Midbrain (tissue), 1 donor: ENCODE data around the gene ALOXE3.
A peak's percentile ranks its signal among the peaks of the same experiment; 100 is the strongest.
"Not testable (repeated sequence)": the region's sequence is repeated elsewhere in the genome, so short reads cannot be mapped to it uniquely, and the experiment has no call there.

Experiments used
- DNase-seq: peaks from one replicate; lab custom pipeline; 2025; lab: John Stamatoyannopoulos, UW

Gene ALOXE3

DNA sequence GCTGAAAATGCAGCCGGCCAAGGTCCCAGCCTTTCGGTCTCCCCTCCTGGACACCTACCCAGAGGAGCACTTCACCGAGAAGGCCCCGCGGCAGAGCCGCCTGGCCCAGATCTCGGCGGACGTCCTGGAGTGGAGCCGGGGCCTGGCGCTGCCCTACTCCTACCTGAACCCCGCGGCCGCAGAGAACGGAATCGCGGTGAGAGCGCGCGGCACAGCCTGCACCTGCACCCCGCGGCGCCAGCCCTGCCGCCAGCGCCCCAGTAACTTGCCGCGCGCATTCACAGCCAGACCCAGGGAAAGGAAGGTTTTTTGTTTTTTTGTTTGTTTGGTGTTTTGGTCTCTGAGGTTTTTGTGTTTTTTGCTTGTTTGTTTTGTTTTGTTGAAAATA, 46.0 kb downstream of the ALOXE3 start:
- no peak for DNase-seq

- DNase-seq, result no peak
These were observed 46.8 kb downstream of the ALOXE3 start for GRCh38 chr17:8071496-8071895.

- no peak for DNase-seq
These were observed 48.8 kb downstream of the ALOXE3 start for GRCh38 chr17:8069587-8069860.

- DNase-seq, result no peak
These were observed 49.4 kb downstream of the ALOXE3 start for GRCh38 chr17:8068736-8069586.

- DNase-seq, result no peak
These were observed 50.5 kb downstream of the ALOXE3 start for GRCh38 chr17:8067806-8068205.

DNA sequence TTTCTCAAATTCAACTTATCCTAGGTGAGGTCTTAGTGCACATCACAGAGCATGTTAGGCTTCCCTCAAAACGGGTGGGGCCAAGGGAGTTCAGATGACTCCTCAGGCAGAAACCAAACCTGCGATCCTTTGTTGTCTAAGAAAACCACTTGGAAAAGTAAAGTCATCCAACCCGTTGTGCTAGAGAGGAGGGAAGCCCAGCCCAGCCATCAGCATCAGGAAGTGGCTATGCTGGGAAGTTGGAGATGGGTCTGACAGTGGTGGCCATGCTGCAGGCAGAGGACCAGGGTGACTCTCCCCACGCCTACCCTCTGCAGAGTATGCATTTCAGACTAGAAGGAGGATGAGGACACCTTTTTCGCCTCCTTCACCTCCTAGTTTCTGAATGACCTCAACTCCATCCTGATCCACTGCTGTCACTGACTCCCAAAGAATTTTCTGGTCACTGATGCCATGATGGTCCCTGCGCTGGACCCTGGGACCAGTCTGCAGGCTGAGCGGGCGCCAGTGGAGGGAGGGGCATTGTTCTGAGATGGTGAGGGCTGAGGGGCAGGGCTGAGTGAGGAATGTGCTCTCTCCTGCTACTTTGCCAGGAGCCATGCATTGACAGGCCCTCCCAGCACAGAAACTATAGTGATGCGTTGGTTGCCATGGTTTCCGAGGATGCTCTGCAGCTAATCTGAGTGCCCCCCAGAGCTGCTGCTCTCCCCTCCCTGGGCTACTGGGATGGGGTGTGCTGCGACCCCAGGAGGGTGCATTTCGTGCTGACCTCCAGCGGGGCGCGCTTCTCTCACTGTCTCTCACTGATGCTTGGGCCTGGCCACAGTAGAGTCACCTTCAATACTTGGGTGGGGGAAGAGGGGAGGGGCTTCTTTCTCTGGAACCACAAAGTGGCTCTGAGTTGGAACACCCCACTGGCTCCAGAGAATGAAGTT, 51.2 kb downstream of the ALOXE3 start:
- no peak for DNase-seq

- DNase-seq, result no peak
These were observed 53.7 kb downstream of the ALOXE3 start for GRCh38 chr17:8064561-8065019.

DNA sequence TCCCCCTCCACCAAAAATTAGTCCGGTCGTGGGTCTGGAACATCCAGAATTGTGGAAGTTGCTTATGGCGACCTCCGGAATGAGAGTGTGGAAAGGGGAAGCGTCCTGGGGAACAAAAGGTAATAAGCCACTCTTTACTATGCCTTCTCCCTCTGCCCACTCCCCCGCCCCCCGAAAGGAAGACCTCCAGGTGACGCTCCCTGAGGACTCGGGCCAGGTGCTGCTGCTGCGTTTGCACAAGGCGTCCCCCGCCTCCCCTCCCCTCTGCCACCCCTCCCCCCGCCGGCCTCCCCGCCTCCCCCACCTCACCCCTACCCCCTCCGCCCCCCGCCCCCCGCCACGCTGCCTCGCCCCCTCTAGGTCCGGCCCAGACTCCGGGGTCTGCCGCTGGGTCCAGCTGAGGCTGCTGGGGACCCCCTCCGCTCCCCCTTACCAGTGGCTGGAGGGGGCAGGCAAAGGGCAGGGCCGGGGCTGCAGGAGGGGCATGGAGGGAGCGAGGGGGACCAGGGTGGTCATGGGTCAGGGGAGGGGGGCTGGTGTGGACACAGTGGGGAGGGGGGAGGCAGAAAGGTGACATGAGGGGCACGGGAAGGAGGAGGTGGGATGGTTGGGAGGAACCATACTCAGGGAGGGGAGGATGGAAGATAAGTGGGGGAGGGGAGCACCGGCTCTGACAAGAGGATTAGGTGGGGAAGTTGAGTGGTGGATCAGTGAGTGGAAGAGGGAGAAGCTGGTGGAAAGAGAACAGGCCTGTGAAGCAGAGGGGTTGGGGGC, 54.4 kb downstream of the ALOXE3 start:
- DNase-seq, result no peak

- no peak for DNase-seq
These were observed 55.4 kb downstream of the ALOXE3 start for GRCh38 chr17:8062807-8063483.

- DNase-seq, result no peak
These were observed 55.9 kb downstream of the ALOXE3 start for GRCh38 chr17:8062435-8062806.

DNA sequence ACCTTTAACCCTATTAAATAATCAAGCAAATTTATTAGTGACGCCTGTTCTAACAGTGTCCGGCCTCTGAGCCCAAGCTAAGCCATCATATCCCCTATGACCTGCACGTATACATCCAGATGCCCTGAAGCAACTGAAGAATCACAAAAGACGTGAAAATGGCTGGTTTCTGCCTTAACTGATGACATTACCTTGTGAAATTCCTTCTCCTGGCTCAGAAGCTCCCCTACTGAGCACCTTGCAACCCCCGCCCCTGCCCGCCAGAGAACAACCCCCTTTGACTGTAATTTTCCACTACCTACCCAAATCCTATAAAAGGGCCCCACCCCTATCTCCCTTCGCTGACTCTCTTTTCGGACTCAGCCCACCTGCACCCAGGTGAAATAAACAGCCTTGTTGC, 56.5 kb downstream of the ALOXE3 start:
- DNase-seq, result not testable (repeated sequence)

GRCh38 chr17:8060274-8060673, 58.0 kb downstream of the ALOXE3 start:
- DNase-seq, result peak; percentile 91

DNA sequence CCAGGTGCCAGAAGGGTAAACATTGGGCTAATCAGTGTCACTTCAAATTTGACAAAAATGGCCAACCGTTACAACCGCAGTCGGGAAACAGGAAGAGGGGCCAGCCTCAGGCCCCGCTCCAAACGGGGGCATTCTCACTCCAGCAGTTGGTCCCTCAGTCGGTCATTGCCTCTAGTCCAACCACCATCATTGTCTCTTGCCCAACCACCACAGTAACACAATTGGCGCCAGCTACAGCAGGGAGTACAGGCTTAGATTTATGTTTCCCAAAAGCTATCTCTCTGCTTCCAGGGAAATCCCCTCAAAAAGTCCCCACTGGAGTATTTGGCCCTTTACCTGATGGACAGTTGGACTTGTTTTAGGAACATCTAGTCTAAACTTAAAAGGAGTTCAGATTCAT, 59.2 kb downstream of the ALOXE3 start:
- no peak for DNase-seq

DNA sequence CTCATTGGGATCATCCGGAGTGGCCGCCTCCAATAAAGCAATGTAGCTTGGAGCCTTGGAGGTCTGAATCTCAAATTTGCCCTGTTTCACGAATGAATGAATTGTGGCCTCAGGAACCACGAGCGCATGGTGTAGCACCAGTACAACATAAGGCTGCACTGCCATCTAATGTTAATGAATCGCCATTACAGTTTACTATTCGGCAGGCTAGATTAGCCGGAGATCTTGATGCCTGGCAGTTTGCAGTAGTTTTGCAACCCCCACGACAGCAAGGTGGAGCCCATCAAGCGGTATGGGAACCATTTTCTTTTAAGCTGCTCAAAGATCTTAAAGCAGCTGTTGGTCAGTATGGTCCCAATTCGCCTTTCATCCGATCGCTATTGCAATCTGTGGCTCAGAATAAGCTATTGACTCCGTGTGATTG, 60.6 kb downstream of the ALOXE3 start:
- DNase-seq, result peak; percentile 81

DNA sequence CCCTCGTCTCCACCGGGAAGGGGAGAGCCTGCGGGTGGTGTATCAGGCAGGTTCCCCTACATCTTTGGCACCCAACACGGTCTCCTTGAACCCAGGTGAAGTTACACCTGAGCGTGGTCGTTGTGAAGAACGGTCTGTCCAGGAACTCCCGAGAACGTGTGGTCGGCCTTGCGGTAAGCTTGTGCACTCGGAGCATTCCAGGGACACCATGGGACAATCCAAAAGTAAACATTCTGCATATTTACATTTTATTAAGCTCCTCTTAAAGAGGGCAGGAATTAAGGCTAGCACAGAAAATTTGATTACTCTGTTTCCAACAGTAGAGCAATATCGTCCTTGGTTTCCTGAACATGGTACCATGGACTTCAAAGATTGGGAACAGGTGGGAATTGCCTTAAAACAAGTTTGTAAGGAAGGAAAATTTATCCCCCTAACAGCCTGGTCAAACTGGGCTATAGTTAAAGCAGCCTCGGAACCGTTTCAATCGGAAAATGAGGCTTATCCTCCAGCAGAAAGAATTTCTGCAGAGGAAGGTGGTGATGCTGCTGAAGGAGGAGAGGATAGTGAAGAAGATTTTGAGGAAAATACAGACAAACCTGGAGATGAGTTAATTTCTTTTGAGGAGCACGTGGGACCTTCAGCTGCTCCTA, 61.2 kb downstream of the ALOXE3 start:
- no peak for DNase-seq

DNA sequence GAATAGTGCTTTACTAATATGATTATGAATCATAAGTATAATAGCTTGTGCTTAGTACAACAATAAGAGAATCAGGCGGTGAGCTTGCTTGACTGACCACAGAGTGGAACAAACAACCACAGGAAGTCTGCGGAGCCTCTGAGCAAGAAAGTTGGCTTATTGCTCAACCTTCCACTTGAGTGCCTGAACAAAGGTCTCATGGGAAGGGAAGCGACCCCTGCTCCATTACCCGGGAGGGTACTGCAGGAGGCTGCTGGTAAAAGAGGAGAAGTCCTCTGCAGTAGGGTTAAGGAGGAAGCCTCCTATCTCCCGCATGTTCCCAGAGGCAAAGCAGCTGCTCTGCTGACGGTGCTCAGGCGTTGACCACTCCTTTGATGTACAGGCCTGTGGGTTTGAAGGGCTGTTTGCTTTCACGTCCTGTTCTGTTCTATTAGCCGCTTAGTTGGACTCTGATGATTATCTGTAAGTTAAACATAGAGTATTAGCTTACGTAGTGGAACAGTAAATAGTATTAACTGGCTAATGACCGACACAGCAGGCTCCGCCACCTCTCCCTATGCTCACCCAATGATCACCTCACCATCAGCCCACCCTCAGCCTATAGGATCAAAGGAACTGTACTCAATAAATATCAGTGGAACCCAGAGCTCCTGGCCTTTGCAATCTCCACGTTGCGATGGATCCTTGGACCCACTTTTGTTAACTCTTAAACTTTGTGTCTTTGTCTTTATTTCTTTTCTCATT, 61.9 kb downstream of the ALOXE3 start:
- DNase-seq, result peak; percentile 53

DNA sequence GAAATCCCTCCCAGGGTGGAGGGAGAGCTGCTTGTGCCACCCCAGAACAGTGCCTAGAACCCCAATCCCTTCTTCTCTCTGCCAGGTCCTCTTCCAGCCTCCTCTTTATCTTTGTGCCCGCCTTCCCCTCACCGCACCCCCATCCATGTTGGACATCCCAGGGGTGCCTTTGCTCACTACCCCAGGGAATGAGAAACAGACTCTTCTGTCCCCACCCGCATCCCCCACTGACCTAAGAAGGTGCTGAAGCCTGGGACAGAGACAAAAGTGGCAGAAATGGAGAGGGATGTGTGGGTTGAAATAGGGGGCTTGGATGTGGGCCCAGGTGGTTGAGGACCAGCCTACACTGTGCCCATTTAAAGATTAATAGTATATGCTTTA, 62.5 kb downstream of the ALOXE3 start:
- DNase-seq, result no peak

- DNase-seq, result no peak
These were observed 64.7 kb downstream of the ALOXE3 start for GRCh38 chr17:8053600-8053999.

DNA sequence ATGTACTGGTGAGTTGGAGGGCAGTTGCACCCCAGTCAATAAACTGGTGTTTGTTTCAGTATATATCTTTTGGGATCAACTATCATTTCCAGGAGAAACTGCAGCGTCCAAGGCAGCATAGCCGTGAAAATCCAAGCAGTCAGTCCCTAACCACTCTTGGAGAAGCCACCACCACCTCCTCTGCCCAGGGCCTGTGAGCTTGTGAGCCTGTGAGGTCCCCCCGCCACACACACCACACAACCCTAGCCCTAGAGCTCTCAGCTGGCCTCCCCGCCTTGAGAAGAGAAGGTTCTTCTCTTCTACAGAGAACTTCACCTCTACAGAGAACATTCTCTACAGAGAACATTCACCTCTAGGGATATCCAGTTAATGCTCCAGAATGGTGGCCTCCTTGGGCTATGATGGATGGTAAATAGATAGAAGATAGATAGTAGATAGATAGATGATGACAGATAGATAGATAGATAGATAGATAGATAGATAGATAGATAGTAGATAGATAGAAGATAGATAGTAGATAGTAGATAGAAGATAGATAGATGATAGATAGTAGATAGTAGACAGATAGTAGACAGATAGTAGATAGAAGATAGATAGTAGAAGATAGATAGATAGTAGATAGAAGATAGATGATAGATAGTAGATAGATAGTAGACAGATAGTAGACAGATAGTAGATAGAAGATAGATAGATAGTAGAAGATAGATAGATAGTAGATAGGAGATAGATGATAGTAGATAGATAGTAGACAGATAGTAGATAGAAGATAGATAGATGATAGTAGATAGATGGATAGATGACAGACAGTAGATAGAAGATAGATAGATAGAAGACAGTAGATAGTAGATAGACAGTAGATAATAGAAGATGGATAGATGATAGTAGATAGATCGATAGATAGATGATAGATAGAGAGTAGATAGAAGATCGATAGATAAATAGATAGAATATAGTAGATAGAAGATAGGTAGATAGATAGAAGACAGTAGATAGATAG, 65.8 kb downstream of the ALOXE3 start:
- no peak for DNase-seq
